NT2/D1 (cell line): ENCODE results near the gene ZDHHC23.

Experiments
- DNase-seq: peaks from one replicate; pipeline ENCODE4 v3.0.0-alpha.2; 2011; ENCODE audit warnings: low read depth, low spot score
- H3K27me3 ChIP-seq: 2 replicates; pipeline ENCODE4 v1.6.0; 2011; ENCODE audit warnings: mild to moderate bottlenecking; ENCODE audit not compliant: insufficient read length, insufficient read depth
- H3K36me3 ChIP-seq: 2 replicates; pipeline ENCODE4 v1.6.1; 2011; ENCODE audit warnings: mild to moderate bottlenecking, low read length, mixed read lengths; ENCODE audit not compliant: insufficient read depth, insufficient read length
- H3K4me1 ChIP-seq: 2 replicates; pipeline ENCODE4 v1.5.1; 2011; ENCODE audit not compliant: insufficient read depth, insufficient read length
- H3K4me3 ChIP-seq: 2 replicates; pipeline ENCODE4 v1.5.1; 2011; ENCODE audit warnings: low read depth; ENCODE audit not compliant: insufficient read length
- H3K9ac ChIP-seq: 2 replicates; pipeline ENCODE4 v1.6.0; 2011; ENCODE audit warnings: low read depth; ENCODE audit not compliant: insufficient read length
- H3K9me3 ChIP-seq: 2 replicates; pipeline ENCODE4 v1.5.1; 2011; ENCODE audit warnings: mild to moderate bottlenecking, low read length; ENCODE audit not compliant: insufficient read depth
- SUZ12 ChIP-seq: IDR thresholded peaks from 2 replicates; pipeline ENCODE4 v1.6.1; 2011; ENCODE audit not compliant: insufficient read length, insufficient read depth; ENCODE audit errors: extremely low read depth
- YY1 ChIP-seq: IDR thresholded peaks from 2 replicates; pipeline ENCODE4 v1.6.1; 2011; ENCODE audit not compliant: insufficient read length, insufficient read depth
- ZNF274 ChIP-seq: IDR thresholded peaks from 2 replicates; pipeline ENCODE4 v1.6.1; 2011; ENCODE audit warnings: mild to moderate bottlenecking, low read depth, low read length

Gene ZDHHC23

DNA sequence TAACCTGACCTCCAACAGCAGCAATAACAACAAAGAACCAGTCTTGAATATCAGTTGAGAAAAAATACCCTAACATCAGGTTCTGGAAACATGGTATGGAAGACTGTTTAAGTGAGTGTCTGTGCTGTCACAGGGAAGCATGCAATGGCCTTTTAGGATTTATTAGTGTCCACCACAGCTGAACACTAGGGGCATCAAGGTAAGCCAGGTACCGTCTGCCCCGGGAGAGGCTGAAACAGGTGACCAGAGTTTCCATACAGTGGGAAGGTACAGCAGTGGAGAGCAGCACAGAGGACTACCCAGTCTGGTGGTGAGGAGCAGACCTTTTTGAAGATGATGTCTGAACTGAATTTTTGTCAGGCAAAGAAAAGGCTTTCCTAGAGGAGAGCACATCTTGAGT is 18.4 kb downstream of the ZDHHC23 start:
- H3K36me3 ChIP-seq: no peaks in the 10 kb centered on the region
- no peak for DNase-seq
- H3K9me3 ChIP-seq: no peaks in the 10 kb centered on the region
- H3K4me3 ChIP-seq: no peak overlapping the region
- H3K27me3 ChIP-seq: no peaks in the 10 kb centered on the region
- no peak for TF ChIP-seq YY1
- TF ChIP-seq ZNF274: no peak
- no peak for TF ChIP-seq SUZ12
- no peak overlapping the region for H3K9ac ChIP-seq
- no peaks in the 10 kb centered on the region for H3K4me1 ChIP-seq

- TF ChIP-seq SUZ12: no peak
- no peak for TF ChIP-seq YY1
- no peak for TF ChIP-seq ZNF274
- DNase-seq: no peak
Observed at GRCh38 chr3:113968986-113969385, 21.2 kb downstream of the ZDHHC23 start.

GRCh38 chr3:113977822-113978221 is 30.0 kb downstream of the ZDHHC23 start:
- DNase-seq: no peak
- peaks cover 21% of the 10 kb centered on the region for H3K9me3 ChIP-seq
- peaks cover 3% of the 10 kb centered on the region for H3K36me3 ChIP-seq
- H3K4me3 ChIP-seq: no peak overlapping the region
- no peak overlapping the region for H3K9ac ChIP-seq
- no peaks in the 10 kb centered on the region for H3K27me3 ChIP-seq
- H3K4me1 ChIP-seq: no peaks in the 10 kb centered on the region
- no peak for TF ChIP-seq YY1
- no peak for TF ChIP-seq ZNF274
- TF ChIP-seq SUZ12: no peak

More at GRCh38 chr3:113968986-113969385, 21.2 kb downstream of the ZDHHC23 start:
- H3K36me3 ChIP-seq: no peaks in the 10 kb centered on the region
- H3K9ac ChIP-seq: no peak overlapping the region
- no peaks in the 10 kb centered on the region for H3K4me1 ChIP-seq
- H3K27me3 ChIP-seq: no peaks in the 10 kb centered on the region
- no peak overlapping the region for H3K4me3 ChIP-seq
- H3K9me3 ChIP-seq: peaks cover 13% of the 10 kb centered on the region

DNA sequence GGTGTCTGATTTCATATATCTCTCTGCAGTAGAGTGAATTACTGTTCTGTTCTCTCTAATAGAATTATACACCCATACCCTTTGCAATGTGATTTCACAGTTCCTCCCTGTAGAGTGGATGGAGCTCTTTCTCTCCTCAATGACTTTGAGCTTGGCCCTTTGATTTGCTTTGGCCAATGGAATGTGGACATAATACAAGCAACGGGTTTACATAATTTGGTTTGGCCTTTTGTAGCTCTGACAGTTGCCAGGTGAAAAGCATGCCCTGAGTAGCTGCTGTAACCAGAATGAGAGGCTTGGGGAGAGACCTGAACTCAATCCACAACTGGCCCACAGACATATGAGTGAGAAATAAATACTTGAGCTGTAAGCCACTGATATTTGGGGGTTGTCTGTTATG is 32.1 kb downstream of the ZDHHC23 start:
- Histone ChIP-seq H3K36me3 (peaks cover 3% of the 10 kb centered on the region), H3K27me3 (no peaks in the 10 kb centered on the region), H3K9me3 (no peaks in the 10 kb centered on the region), H3K4me3 (no peak overlapping the region), H3K4me1 (no peaks in the 10 kb centered on the region), H3K9ac (no peak overlapping the region)
- no peak for DNase-seq
- TF ChIP-seq ZNF274 (no peak), YY1 (no peak), SUZ12 (no peak)

DNA sequence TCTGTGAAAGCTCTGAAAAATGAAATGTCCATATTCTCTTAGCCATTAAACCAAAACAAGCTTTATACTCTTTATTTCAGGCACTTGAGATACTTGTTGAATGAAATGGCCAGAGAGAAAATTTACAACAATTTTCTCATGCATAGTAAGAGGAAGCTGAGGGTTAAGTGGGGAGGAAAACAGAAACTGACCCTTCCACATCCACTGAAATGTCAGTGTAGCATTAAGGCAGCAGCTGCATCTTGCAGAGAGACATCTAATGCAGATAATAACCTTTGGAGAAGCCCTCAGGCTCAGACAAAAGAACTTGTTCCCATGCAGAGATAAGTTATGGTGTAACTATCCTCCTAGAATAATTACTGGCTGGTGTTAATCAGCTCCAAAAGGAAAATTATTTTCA is 34.0 kb downstream of the ZDHHC23 start:
- TF ChIP-seq SUZ12: no peak
- no peak for TF ChIP-seq ZNF274
- no peak for TF ChIP-seq YY1
- Histone ChIP-seq H3K36me3 (peaks cover 3% of the 10 kb centered on the region), H3K4me3 (no peak overlapping the region), H3K9me3 (no peaks in the 10 kb centered on the region), H3K27me3 (no peaks in the 10 kb centered on the region), H3K9ac (no peak overlapping the region), H3K4me1 (no peaks in the 10 kb centered on the region)
- DNase-seq: no peak

- H3K27me3 ChIP-seq: no peaks in the 10 kb centered on the region
- no peaks in the 10 kb centered on the region for H3K4me1 ChIP-seq
- H3K9me3 ChIP-seq: no peaks in the 10 kb centered on the region
- no peak for TF ChIP-seq YY1
- TF ChIP-seq ZNF274: no peak
- TF ChIP-seq SUZ12: no peak
- no peak overlapping the region for H3K4me3 ChIP-seq
- no peaks in the 10 kb centered on the region for H3K36me3 ChIP-seq
- H3K9ac ChIP-seq: no peak overlapping the region
- no peak for DNase-seq
Observed at GRCh38 chr3:113983544-113983943, 35.7 kb downstream of the ZDHHC23 start.

DNA sequence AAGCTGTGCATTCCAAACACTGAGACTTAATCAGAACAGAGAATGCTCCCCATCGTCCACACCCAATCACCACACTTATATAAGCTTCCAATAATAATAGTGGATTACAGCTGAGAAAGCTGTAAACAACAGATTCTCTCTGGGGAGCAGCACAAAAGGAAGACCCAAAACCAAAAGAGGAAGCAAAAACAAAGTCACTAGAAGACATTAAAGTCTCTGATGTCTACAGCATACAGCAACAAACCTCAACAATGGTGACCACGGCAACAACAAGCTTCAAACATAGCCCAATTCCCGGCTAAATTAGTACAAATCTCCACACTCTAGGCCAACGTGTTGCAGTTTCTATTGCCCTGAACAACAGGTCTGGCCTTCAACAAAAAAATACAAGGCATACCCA is 37.7 kb downstream of the ZDHHC23 start:
- no peaks in the 10 kb centered on the region for H3K4me1 ChIP-seq
- TF ChIP-seq ZNF274 (no peak), YY1 (no peak), SUZ12 (no peak)
- no peak overlapping the region for H3K9ac ChIP-seq
- no peaks in the 10 kb centered on the region for H3K27me3 ChIP-seq
- no peaks in the 10 kb centered on the region for H3K9me3 ChIP-seq
- H3K4me3 ChIP-seq: no peak overlapping the region
- no peaks in the 10 kb centered on the region for H3K36me3 ChIP-seq
- no peak for DNase-seq
